ENCODE results near the gene TMEM94. TPM values are rescaled to one million over a fixed set of nuclear protein-coding genes. Genes with fewer than 3 reads are reported as not detected.
"Not testable (repeated sequence)": the region's sequence is repeated elsewhere in the genome, so short reads cannot be mapped to it uniquely, and the experiment has no call there.

Gene TMEM94
- total RNA-seq, 1 experiment from 2014 or later: 10.7 TPM

- peaks cover 77% of the 10 kb centered on the region for H3K36me3 ChIP-seq
- DNase-seq: no peak
Measured at GRCh38 chr17:75509528-75510258, 53.3 kb downstream of the TMEM94 start.

GRCh38 chr17:75511270-75511609 lies 54.8 kb downstream of the TMEM94 start:
- Histone ChIP-seq H3K9me3 (no peaks in the 10 kb centered on the region), H3K27me3 (no peaks in the 10 kb centered on the region), H3K36me3 (peaks cover 67% of the 10 kb centered on the region), H3K4me3 (no peak overlapping the region)
- no peak for DNase-seq

More at GRCh38 chr17:75509528-75510258, 53.3 kb downstream of the TMEM94 start:
- no peak overlapping the region for H3K4me3 ChIP-seq
- no peaks in the 10 kb centered on the region for H3K27me3 ChIP-seq
- H3K9me3 ChIP-seq: no peaks in the 10 kb centered on the region

GRCh38 chr17:75511610-75512575 lies 55.5 kb downstream of the TMEM94 start:
- DNase-seq: no peak
- Histone ChIP-seq H3K27me3 (no peaks in the 10 kb centered on the region), H3K4me3 (no peak overlapping the region), H3K36me3 (peaks cover 61% of the 10 kb centered on the region), H3K9me3 (no peaks in the 10 kb centered on the region)

GRCh38 chr17:75512926-75513640 lies 56.6 kb downstream of the TMEM94 start:
- Histone ChIP-seq H3K27me3 (no peaks in the 10 kb centered on the region), H3K36me3 (peaks cover 54% of the 10 kb centered on the region), H3K4me3 (no peak overlapping the region; the same call in 1 of the 2 replicates), H3K9me3 (no peaks in the 10 kb centered on the region)
- DNase-seq: peak; percentile 35

GRCh38 chr17:75513641-75514000 lies 57.2 kb downstream of the TMEM94 start:
- peak overlapping the region; percentile 77 for H3K4me3 ChIP-seq
- H3K36me3 ChIP-seq: peaks cover 54% of the 10 kb centered on the region
- H3K27me3 ChIP-seq: no peaks in the 10 kb centered on the region
- no peak for DNase-seq
- H3K9me3 ChIP-seq: no peaks in the 10 kb centered on the region

GRCh38 chr17:75514299-75514918 lies 58.0 kb downstream of the TMEM94 start:
- H3K36me3 ChIP-seq: peaks cover 54% of the 10 kb centered on the region
- H3K27me3 ChIP-seq: no peaks in the 10 kb centered on the region
- peak overlapping the region; percentile 77 for H3K4me3 ChIP-seq
- H3K9me3 ChIP-seq: no peaks in the 10 kb centered on the region
- DNase-seq: peak; percentile 77

- Histone ChIP-seq H3K4me3 (peak overlapping the region; percentile 77), H3K9me3 (no peaks in the 10 kb centered on the region), H3K27me3 (no peaks in the 10 kb centered on the region), H3K36me3 (peaks cover 56% of the 10 kb centered on the region)
- DNase-seq: peak; percentile 43
Measured at GRCh38 chr17:75514919-75515495, 58.6 kb downstream of the TMEM94 start.

- no peaks in the 10 kb centered on the region for H3K9me3 ChIP-seq
- H3K27me3 ChIP-seq: no peaks in the 10 kb centered on the region
- DNase-seq: peak; percentile 96
- peaks cover 51% of the 10 kb centered on the region for H3K36me3 ChIP-seq
- H3K4me3 ChIP-seq: peak within 1 kb of the TSS; percentile 77
Measured at GRCh38 chr17:75515496-75516254, 59.2 kb downstream of the TMEM94 start, which contains the start of gene CASKIN2. Gene CASKIN2 (minus strand): TSS chr17:75515537. CDS start chr17:75513804, 1,733 bp downstream.

- H3K27me3 ChIP-seq: no peaks in the 10 kb centered on the region
- peak; percentile 96 for DNase-seq
- H3K9me3 ChIP-seq: no peaks in the 10 kb centered on the region
- peak within 1 kb of the TSS; percentile 77 for H3K4me3 ChIP-seq
- peaks cover 45% of the 10 kb centered on the region for H3K36me3 ChIP-seq
Measured at GRCh38 chr17:75516255-75516618, 59.8 kb downstream of the TMEM94 start, which contains the start of gene TSEN54. Gene TSEN54 (plus strand): TSS chr17:75516528. CDS start chr17:75516561, 33 bp downstream.

- Histone ChIP-seq H3K36me3 (peaks cover 40% of the 10 kb centered on the region), H3K4me3 (peak overlapping the region; percentile 77), H3K27me3 (no peaks in the 10 kb centered on the region), H3K9me3 (no peaks in the 10 kb centered on the region)
- DNase-seq: peak; percentile 41
Measured at GRCh38 chr17:75516619-75517296, 60.3 kb downstream of the TMEM94 start.

GRCh38 chr17:75517297-75517865 lies 60.9 kb downstream of the TMEM94 start:
- H3K27me3 ChIP-seq: no peaks in the 10 kb centered on the region
- no peaks in the 10 kb centered on the region for H3K9me3 ChIP-seq
- DNase-seq: no peak
- H3K36me3 ChIP-seq: peaks cover 34% of the 10 kb centered on the region
- H3K4me3 ChIP-seq: peak overlapping the region; percentile 77

GRCh38 chr17:75518201-75518600 lies 61.8 kb downstream of the TMEM94 start:
- Histone ChIP-seq H3K36me3 (peaks cover 25% of the 10 kb centered on the region), H3K4me3 (no peak overlapping the region), H3K27me3 (no peaks in the 10 kb centered on the region), H3K9me3 (no peaks in the 10 kb centered on the region)
- no peak for DNase-seq

- Histone ChIP-seq H3K9me3 (no peaks in the 10 kb centered on the region), H3K4me3 (no peak overlapping the region), H3K27me3 (no peaks in the 10 kb centered on the region), H3K36me3 (peaks cover 17% of the 10 kb centered on the region)
- DNase-seq: no peak
Measured at GRCh38 chr17:75518983-75519537, 62.6 kb downstream of the TMEM94 start.

GRCh38 chr17:75520413-75520812 lies 64.0 kb downstream of the TMEM94 start:
- H3K9me3 ChIP-seq, DNase-seq: not testable (repeated sequence)

More at GRCh38 chr17:75520413-75520812, 64.0 kb downstream of the TMEM94 start:
- not testable (repeated sequence) for H3K4me3 ChIP-seq, H3K27me3 ChIP-seq
- peaks cover 17% of the 10 kb centered on the region for H3K36me3 ChIP-seq
